ENCODE data around the gene ERC1. TPM values are rescaled to one million over a fixed set of nuclear protein-coding genes. Genes with fewer than 3 reads are reported as not detected.
"Not testable (repeated sequence)": the region's sequence is repeated elsewhere in the genome, so short reads cannot be mapped to it uniquely, and the experiment has no call there.

Gene ERC1
- total RNA-seq, 1 experiment from 2014 or later: 12.5 TPM

- no peak for DNase-seq (ENCODE audit: extremely low read depth, low read depth)
These were observed 124.6 kb downstream of the ERC1 start for GRCh38 chr12:1115484-1116231.

DNA sequence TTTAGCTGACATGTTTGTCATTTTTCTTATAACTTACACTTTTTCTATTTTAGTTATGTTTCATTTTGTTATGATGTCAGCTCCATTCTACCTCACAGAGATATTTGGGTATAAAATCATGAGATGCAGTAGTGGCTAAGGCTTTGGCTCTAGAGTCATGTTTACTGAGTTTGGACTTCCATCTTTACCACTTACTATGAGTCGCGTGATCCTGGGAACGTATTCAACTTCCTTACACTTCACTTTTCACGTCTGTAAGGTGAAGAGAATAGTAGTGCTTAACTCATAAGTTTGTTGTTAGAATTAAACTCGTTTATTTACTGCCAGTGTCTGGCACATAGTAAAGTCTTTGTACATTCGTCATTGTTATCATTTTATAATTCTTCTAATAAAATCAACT is 126.3 kb downstream of the ERC1 start:
- DNase-seq (ENCODE audit: extremely low read depth, low read depth): no peak

DNA sequence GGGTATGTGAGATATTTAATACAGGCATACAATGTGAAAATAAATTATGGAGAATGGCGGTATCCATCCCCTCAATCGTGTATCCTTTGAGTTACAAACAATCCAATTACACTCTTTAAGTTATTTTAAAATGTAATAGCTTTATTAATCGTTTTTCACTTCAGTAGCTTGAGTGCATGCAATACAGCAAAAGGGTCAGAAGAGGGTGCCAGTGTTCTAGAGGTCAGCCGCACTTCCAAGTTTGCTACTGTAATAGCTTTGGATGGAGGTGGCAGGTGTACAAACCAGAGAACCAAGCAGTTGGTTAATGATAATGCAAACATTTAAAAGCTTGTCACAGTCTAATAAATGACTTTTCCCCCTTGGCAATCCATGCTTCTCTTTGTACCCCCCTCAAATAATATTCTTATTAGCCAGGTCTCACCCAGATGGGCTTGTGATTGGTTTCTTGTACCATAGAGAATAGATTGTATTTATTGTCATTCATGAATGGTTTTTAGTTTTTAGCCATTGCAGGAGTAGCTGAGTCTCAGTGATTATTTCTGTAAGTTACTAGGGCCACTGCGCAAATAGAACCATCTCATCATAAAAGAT is 127.0 kb downstream of the ERC1 start:
- peak; percentile 56 for DNase-seq (ENCODE audit: extremely low read depth, low read depth)

DNA sequence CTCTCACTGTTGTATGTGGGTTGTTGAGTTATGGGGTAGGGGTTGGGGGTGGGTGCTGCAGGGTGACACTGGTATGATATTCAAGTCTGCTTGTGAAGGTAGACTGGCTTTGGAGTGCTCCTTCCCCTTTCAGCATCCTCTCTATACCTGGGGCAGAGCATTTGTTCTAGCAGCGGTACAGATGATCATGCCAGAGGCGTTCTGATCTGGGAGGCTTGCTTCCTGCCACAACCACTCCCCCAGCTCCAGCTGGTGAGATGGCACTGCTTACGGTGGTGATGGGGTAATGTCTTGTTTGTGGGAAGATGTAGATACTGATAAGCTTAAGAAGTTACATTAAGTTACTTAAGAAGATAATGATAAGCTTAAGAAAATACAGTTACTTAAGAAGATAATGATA is 131.8 kb downstream of the ERC1 start:
- no peak for DNase-seq (ENCODE audit: extremely low read depth, low read depth)

DNA sequence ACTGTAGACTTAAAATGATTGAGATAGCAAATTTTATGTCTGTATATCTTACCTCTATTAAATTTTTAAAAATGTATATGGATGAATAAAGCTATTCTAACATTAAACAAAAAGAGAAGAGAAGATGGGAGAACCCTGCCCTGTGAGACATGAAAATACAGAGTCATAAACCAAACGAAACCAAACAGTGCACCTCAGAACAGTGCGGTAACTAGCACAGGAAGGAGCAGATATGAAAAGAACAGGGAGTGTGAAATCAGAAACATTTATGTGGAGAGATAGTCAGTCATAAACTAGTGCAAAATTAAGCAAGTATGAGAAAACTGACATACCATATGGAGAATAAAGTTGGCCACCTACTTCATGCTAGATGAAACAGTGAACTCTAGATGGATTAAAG is 135.1 kb downstream of the ERC1 start:
- DNase-seq (ENCODE audit: extremely low read depth, low read depth): no peak

DNA sequence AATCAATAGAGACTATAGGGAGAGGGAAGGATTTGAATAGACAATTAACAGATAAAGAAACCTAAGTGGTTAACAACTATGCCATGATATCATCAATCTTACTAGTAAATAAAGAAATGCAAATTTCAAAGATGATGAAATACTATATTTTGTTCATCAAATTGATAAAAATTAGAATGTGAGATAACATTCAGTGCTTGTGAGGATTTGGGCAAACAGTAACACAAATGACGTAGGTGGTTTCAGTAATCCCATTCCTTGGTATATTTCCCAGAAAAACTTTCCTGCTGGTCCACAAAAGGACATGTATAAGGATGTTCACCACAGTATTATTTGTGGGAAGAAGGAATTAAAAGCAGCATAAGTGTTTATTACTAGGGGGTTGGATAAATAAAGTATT is 136.0 kb downstream of the ERC1 start:
- DNase-seq (ENCODE audit: extremely low read depth, low read depth): no peak

DNA sequence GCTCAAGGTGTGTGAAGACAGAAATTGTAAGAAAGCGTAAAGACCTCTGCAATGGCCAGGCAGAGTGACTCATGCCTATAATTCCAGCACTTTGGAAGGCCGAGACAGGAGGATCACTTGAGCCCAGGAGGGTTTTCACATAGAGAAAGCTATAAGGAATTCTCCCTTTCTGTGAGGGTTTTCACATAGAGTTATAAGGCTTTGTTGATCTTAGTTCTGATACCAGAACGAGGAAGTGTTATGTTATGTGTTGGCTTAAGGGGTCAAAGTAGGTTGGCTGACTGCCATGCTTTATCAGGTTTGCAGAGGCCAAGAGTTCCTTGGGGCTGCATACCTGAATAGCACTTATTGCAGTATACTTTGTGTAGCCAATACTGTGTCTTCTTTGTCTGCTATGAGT is 139.1 kb downstream of the ERC1 start:
- DNase-seq (ENCODE audit: extremely low read depth, low read depth): no peak

DNA sequence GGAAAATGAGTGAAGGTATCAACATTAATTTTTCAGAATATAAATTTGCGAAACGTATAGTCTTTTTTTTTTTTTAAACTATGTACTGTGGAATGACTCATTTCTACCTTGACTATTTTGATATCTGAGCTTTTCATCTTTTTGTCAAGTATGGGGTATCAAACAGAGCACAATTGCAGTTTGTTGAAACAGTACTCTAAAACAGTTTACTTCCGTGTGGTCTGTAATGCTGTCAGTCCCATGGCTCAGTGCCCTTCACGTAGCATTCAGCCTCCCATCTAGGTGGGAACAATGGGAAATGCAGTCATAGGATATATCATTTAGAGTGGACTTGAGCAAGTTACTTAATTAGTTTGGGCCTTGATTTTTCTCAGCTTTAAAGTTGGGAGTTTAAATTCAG is 139.5 kb downstream of the ERC1 start:
- DNase-seq (ENCODE audit: extremely low read depth, low read depth): no peak

DNA sequence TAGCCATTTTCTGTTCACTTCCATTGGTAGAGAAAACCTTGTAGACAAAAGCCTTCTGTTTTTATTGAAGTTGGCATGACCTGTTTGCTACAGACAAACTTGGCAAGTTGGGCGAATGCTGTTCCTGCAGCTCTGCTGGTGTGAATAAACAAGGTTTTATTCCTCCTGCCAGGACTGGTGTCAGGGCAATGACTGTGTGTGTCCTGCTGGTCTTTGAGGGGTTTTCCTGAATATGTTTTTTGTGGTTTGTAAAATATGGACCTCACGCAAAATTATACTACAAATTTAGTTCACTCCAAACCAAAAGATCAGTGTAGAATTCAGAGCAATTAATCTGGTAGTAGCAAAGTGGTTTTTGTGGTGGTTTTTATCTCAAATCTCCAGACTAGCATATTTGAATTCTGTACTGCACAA is 140.8 kb downstream of the ERC1 start:
- DNase-seq (ENCODE audit: extremely low read depth, low read depth): no peak

GRCh38 chr12:1132311-1132710 is 141.3 kb downstream of the ERC1 start:
- DNase-seq (ENCODE audit: extremely low read depth, low read depth): no peak

DNA sequence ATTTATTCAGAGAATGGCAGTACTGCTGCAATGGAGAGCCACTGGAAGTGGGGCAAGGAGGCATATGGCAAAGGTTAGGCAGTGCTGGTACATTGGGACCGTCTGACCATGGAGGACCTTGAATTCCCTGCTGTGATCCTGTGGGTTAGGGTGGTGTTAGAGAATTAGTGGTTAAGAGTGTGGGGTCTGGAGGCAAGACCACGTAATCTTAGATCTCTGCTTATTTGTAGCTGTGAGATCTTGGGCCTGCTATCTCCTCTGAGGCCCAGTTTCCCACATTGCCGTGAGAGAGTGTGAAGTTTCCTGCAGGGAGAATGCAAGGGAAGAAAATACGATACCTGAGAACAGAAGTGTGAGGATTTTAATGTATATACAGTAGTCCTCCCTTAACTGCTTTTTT is 147.7 kb downstream of the ERC1 start:
- no peak for DNase-seq (ENCODE audit: extremely low read depth, low read depth)

- not testable (repeated sequence) for DNase-seq (ENCODE audit: extremely low read depth, low read depth)
These were observed 155.7 kb downstream of the ERC1 start for GRCh38 chr12:1146758-1147157.

DNA sequence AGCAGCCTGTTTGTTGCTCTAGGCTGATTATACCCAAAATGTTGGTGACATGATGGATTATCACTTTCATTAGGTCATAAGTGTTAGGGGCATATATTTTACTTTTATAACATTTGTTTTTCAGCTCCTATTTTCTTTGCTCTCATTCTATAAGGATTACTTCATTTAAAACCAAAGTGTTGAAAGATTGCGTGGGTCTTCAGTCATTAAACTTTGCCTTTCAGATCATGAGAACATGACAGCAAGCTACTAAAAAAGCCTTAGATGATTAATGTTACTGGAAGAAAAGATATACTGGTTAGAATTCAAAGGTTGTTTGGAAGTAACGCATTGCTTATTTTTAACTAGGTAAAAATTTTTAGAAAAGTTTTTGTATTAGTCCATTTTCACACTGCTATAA is 156.8 kb downstream of the ERC1 start:
- no peak for DNase-seq (ENCODE audit: extremely low read depth, low read depth)

DNA sequence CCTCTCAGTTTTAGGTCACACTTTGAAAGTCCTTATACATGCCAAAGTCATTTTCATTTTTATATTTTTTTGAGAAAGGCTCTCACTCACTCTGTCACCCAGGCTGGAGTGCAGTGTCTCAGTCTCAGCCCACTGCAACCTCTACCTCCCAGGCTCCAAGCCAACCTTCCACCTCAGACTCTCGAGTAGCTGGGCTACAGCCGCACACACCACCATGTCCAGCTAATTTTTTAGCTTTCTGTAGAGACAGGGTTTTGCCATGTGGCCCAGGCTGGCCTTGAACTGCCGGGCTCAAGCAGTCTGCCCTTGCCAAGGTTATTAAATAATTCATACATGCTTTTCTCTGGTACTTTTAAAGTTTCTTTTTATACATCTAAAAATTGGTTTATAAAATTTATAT is 166.0 kb downstream of the ERC1 start:
- no peak for DNase-seq (ENCODE audit: extremely low read depth, low read depth)

DNA sequence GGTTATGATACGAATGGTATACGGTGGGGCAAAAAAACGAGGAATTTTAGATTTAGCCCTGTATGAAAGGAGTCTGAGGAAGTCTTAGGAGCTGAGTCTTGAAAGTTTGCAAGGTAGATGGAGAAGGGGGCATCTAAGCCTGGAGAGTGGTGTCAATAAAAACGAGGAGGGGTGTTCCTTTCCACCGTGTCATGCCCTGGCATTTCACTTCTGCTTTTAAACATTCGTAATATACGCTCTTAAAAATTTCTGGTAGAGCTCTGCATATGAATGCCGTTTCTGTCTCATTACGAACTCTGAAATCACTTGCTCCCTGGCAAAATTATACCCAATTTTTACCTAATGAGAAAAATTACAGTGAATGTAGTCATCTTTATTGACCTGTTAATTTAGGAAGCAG is 170.2 kb downstream of the ERC1 start:
- DNase-seq (ENCODE audit: extremely low read depth, low read depth): no peak

DNA sequence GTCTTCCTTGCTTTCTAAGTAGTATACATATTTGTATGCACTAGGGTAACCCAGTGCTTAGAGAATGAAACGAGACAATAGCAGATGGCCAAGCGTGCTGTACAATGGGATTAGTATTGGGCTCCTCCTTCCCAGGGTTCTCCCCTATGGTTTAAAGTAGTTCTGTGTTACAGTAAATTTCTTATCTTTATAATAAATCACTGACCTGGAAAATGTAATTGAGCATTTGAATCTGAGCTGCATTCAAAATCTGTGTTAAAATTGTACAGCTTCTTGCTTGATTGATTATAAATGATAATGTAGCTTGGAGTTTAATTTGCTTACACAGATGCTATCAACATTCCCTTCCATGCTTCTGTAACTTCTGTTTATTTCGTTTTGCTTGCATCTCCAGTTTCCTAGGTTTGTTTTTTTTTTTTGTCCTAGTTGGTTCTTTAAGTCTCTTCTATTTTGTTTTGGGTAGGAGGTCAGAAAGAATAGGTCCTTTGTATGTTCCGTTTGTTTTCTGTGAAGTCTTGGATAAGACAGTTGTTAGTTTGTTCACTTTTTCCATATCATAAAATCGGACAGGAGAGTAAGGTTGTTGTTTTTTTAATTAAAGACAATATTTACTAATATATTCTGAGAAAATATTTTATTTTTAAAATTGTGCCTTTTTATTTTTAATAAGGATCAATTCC is 171.2 kb downstream of the ERC1 start:
- DNase-seq (ENCODE audit: extremely low read depth, low read depth): no peak

- no peak for DNase-seq (ENCODE audit: extremely low read depth, low read depth)
These were observed 176.8 kb downstream of the ERC1 start for GRCh38 chr12:1167784-1168183.

DNA sequence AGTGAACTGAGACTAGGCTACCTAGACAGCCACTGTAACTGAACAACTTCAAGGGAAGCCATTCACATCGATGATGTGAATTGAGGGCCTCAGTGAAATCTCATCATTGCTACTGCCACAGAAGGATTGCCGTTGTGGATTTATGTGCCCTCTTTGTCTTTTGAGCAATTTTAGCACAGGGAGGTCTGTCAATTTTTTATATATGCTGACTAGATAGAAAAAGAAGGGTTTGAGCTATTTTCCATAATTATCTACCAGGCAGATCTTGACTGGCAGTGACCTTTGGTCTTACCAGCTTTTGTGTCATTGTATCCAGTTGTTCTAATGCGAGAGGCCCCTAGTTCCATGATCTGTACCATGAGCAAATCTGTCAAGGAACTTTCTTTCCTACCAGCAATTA is 179.4 kb downstream of the ERC1 start:
- no peak for DNase-seq (ENCODE audit: extremely low read depth, low read depth)

DNA sequence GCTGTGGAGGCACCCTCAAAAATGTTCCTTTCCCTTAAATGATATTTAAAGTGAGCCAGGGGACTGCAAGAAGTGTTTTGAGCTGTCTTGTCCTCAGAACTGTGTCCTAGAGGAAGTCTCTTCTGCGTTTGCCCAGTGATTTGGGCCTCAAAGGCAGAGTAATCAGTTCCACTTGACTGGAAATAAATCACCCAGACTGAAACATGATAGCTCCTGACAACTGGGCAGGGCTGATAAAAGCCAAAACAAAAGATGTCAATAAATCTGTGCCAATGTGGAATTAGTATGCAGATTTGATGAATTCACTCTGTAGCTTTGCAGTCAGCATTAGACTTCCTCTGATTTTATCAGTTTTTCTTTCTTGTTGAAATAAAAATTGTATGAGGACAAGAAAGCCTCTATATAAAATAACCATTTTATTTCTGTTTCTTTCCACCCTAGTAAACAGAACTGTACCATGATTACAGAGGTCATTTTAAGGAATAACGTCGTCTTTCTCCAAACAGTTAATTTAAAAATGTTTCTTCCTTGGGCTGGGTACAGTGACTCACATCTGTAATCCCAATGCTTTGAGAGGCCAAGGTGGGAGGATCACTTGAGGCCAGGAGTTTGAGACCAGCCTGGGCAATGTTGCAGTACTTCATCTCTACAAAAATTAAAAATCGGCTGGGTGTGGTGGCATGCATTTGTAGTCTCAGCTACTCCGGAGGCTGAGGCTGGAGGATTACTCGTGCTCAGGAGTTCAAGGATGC is 180.8 kb downstream of the ERC1 start:
- no peak for DNase-seq (ENCODE audit: extremely low read depth, low read depth)

GRCh38 chr12:1173781-1174617 is 183.0 kb downstream of the ERC1 start:
- no peak for DNase-seq (ENCODE audit: extremely low read depth, low read depth)
